Measurements from ENCODE around the gene CTPS1. TPM values are rescaled to one million over a fixed set of nuclear protein-coding genes. Genes with fewer than 3 reads are reported as not detected.
A peak's percentile ranks its signal among the peaks of the same experiment; 100 is the strongest.

The CTPS1 gene
- total RNA-seq, 6 experiments from 2014 or later = 89.3 to 125 (median 91.6) TPM

DNA sequence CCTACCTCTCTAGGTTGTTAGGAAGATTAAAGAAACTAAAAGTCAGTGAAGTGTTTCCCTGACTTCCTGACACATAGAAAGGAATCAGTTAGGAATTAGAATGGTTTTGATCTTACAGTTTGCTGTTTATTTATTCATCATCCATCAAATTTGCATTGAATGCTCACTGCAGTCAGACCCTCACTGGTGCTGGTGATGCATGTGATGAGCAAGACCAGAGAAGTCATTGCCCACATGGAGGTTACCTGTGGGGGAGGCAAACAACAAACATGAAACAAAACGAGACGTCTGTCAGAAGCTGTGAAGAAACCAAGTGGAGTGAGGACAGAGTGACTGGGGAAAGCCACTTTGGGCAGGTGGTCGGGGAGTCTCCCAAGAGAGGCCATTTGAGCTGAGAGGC lies 6.4 kb downstream of the CTPS1 start:
- H3K9me3 Mint-ChIP-seq = no peaks in the 10 kb centered on the region
- no peak for DNase-seq
- peak overlapping the region; percentile 16; the same call in 1 of the 2 replicates for H3K4me3 Mint-ChIP-seq
- TF ChIP-seq, protein P1, sequence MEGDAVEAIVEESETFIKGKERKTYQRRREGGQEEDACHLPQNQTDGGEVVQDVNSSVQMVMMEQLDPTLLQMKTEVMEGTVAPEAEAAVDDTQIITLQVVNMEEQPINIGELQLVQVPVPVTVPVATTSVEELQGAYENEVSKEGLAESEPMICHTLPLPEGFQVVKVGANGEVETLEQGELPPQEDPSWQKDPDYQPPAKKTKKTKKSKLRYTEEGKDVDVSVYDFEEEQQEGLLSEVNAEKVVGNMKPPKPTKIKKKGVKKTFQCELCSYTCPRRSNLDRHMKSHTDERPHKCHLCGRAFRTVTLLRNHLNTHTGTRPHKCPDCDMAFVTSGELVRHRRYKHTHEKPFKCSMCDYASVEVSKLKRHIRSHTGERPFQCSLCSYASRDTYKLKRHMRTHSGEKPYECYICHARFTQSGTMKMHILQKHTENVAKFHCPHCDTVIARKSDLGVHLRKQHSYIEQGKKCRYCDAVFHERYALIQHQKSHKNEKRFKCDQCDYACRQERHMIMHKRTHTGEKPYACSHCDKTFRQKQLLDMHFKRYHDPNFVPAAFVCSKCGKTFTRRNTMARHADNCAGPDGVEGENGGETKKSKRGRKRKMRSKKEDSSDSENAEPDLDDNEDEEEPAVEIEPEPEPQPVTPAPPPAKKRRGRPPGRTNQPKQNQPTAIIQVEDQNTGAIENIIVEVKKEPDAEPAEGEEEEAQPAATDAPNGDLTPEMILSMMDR (IDR thresholded peaks at IDR 0.05) = no peak
- peaks cover 84% of the 10 kb centered on the region for H3K36me3 Mint-ChIP-seq (ENCODE audit: low read depth)
- peaks cover 79% of the 10 kb centered on the region for H3K4me1 Mint-ChIP-seq (ENCODE audit: low read depth)
- peak overlapping the region; percentile 66 for H3K27ac Mint-ChIP-seq
- no peaks in the 10 kb centered on the region; the same call in 1 of the 2 replicates for H3K27me3 Mint-ChIP-seq (ENCODE audit: insufficient read depth)

DNA sequence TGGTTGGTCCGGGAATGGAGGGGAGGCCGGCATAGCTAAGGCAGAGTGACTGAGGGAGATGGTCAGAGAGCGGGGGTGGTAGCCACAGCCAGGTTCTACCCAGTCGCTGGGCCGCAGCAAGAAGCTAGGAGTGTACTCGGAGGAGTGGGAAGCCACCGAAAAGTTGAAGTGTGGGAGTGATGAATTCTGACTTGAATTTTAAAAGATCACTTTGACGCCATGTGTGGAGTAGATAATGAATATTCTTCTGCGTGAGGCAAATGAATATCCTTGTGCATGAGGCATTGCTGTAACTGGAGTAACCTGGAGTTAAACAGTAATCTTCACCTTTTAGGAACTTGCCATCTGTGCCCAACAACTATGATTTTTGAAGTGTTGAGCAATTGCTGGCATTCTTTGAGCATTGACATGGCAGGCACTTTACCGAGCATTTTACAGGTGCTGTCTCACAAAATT lies 6.9 kb downstream of the CTPS1 start:
- H3K36me3 Mint-ChIP-seq (ENCODE audit: low read depth) = peaks cover 84% of the 10 kb centered on the region
- TF ChIP-seq, protein P1 (IDR thresholded peaks at IDR 0.05) = no peak
- H3K27me3 Mint-ChIP-seq (ENCODE audit: insufficient read depth) = no peaks in the 10 kb centered on the region; the same call in 1 of the 2 replicates
- peaks cover 75% of the 10 kb centered on the region for H3K4me1 Mint-ChIP-seq (ENCODE audit: low read depth)
- peak overlapping the region; percentile 66 for H3K27ac Mint-ChIP-seq
- no peak for DNase-seq
- 0 out of 2 replicates have a peak overlapping the region, but pooled peaks have one; percentile 16 for H3K4me3 Mint-ChIP-seq
- H3K9me3 Mint-ChIP-seq = no peaks in the 10 kb centered on the region

DNA sequence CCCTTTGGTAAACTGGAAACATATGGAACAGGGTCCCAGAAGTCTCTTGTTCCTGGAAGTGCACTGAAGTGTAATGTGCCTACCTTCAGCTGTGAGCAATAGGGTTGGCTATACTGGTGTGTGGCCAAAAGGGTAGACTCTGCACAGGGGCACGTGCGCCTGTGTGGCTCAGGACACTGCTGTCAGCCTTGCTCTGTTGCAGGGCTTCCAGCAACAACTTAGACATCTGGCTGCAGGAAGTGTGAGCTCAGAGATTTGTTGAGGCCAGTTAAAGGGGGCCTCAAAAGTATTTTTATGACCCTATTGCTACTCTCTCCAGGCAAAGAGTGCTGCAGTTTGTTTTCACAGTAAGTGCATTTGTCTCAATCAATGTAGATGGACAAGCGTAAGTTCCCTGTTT lies 7.5 kb downstream of the CTPS1 start:
- H3K27me3 Mint-ChIP-seq (ENCODE audit: insufficient read depth) = no peaks in the 10 kb centered on the region; the same call in 1 of the 2 replicates
- no peak for DNase-seq
- TF ChIP-seq, protein P1 (IDR thresholded peaks at IDR 0.05) = no peak
- peak overlapping the region; percentile 43 for H3K27ac Mint-ChIP-seq
- peaks cover 88% of the 10 kb centered on the region for H3K36me3 Mint-ChIP-seq (ENCODE audit: low read depth)
- peaks cover 69% of the 10 kb centered on the region for H3K4me1 Mint-ChIP-seq (ENCODE audit: low read depth)
- no peaks in the 10 kb centered on the region for H3K9me3 Mint-ChIP-seq
- H3K4me3 Mint-ChIP-seq = no peak overlapping the region

DNA sequence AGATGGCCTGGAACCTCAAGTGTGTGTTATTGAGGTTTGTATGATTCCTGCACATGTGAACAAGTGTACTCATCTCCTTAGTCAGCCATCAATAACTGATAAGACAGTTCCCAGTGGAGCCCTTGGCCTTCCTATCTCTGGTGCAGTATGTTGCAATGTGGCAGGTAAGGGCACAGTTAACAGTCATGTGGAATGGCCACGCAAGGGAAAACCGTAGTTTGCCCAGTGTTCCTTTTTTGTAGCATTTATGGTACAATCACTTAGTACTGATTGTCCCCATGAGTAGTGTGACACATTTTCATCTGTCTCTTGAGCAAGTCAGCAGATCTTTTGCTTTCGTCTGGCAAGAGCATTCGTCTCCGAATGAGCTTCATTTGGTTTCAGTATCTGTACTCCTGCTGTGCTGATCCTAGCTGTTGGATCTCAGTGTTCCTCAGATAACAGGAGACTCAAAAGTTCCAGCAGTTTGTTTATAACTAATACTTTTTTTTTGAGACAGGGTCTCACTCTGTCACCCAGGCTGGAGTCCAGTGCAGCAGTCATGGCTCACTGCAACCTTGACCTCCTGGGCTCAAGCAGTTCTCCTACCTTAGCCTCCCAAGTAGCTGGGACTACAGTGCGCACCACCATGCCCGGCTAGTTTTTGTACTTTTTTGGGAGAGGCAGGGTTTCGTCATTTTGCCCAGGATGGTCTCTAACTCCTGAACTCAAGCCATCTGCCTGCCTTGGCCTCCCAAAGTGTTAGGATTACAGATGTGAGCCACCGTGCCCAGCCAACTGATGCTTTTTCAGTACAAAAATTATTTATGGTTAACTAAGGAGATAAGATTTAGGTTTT lies 8.2 kb downstream of the CTPS1 start:
- Mint-ChIP-seq H3K36me3 (ENCODE audit: low read depth) (peaks cover 87% of the 10 kb centered on the region), H3K9me3 (no peaks in the 10 kb centered on the region), H3K27me3 (ENCODE audit: insufficient read depth) (no peaks in the 10 kb centered on the region; the same call in 1 of the 2 replicates), H3K4me3 (no peak overlapping the region), H3K4me1 (ENCODE audit: low read depth) (peaks cover 62% of the 10 kb centered on the region), H3K27ac (peak overlapping the region; percentile 43)
- TF ChIP-seq, protein P1 (IDR thresholded peaks at IDR 0.05) = no peak
- DNase-seq = no peak

DNA sequence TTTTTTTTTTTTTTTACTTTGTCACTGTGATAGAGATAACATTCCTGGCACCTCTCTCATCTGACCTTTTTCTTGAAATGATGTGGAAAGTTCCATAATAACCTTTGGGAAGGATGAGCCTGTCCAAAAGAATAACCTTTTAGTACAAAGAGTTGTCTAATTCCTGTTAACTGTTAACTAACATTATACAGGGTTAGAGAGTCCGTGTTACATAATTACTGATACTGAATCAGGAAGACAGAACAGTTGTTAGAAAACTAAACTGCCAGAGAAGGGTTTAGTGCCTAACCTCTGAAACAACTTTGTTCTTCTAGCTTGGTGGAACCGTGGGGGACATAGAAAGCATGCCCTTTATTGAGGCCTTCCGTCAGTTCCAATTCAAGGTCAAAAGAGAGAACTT lies 8.8 kb downstream of the CTPS1 start:
- peaks cover 55% of the 10 kb centered on the region for H3K4me1 Mint-ChIP-seq (ENCODE audit: low read depth)
- H3K27me3 Mint-ChIP-seq (ENCODE audit: insufficient read depth) = no peaks in the 10 kb centered on the region; the same call in 1 of the 2 replicates
- no peak overlapping the region for H3K4me3 Mint-ChIP-seq
- TF ChIP-seq, protein P1 (IDR thresholded peaks at IDR 0.05) = no peak
- peaks cover 84% of the 10 kb centered on the region for H3K36me3 Mint-ChIP-seq (ENCODE audit: low read depth)
- peak overlapping the region; percentile 43; the same call in 1 of the 2 replicates for H3K27ac Mint-ChIP-seq
- H3K9me3 Mint-ChIP-seq = no peaks in the 10 kb centered on the region
- no peak for DNase-seq
